GM18499 (cell line): ENCODE results near the gene DERL3.
"Not testable (repeated sequence)": the region's sequence is repeated elsewhere in the genome, so short reads cannot be mapped to it uniquely, and the experiment has no call there.

ENCODE experiments used
- ATAC-seq: cut with Tn5 transposase; IDR thresholded peaks from one replicate; pipeline ENCODE4 v1.9.1; 2021; ENCODE audit warnings: moderate number of reproducible peaks; ENCODE audit not compliant: insufficient read depth, unreplicated experiment

The DERL3 gene

GRCh38 chr22:23838681-23839468 lies at the start of gene DERL3:
DERL3 (minus strand) TSS chr22:23839006; CDS start chr22:23838987, 19 bp downstream.
- ATAC-seq = peak; percentile 46

- no peak for ATAC-seq
Observed at GRCh38 chr22:23884140-23884539, 45.3 kb upstream of the DERL3 start.

- no peak for ATAC-seq
Observed at GRCh38 chr22:23883658-23884057, 44.9 kb upstream of the DERL3 start.

GRCh38 chr22:23882370-23882769 lies 43.6 kb upstream of the DERL3 start:
- ATAC-seq = no peak

GRCh38 chr22:23878219-23878618 lies 39.4 kb upstream of the DERL3 start:
- ATAC-seq = no peak

- ATAC-seq = no peak
Observed at GRCh38 chr22:23877566-23877965, 38.8 kb upstream of the DERL3 start.

GRCh38 chr22:23875801-23876200 lies 37.0 kb upstream of the DERL3 start:
- no peak for ATAC-seq

GRCh38 chr22:23874871-23875270 lies 36.1 kb upstream of the DERL3 start:
- ATAC-seq = no peak

- ATAC-seq = no peak
Observed at GRCh38 chr22:23868580-23868979, 29.8 kb upstream of the DERL3 start.

GRCh38 chr22:23864499-23865154 lies 25.8 kb upstream of the DERL3 start:
- ATAC-seq = not testable (repeated sequence)

GRCh38 chr22:23862103-23862502 lies 23.3 kb upstream of the DERL3 start:
- no peak for ATAC-seq

- ATAC-seq = not testable (repeated sequence)
Observed at GRCh38 chr22:23860187-23860586, 21.4 kb upstream of the DERL3 start.

GRCh38 chr22:23859201-23859600 lies 20.4 kb upstream of the DERL3 start:
- ATAC-seq = no peak

- ATAC-seq = no peak
Observed at GRCh38 chr22:23858484-23858815, 19.6 kb upstream of the DERL3 start.

GRCh38 chr22:23857606-23858483 lies 19.0 kb upstream of the DERL3 start, which contains the start of gene SLC2A11:
SLC2A11 (plus strand) TSS chr22:23857875; CDS start chr22:23858000, 125 bp downstream.
- peak; percentile 76 for ATAC-seq

GRCh38 chr22:23856721-23857605 lies 18.2 kb upstream of the DERL3 start:
- peak; percentile 25 for ATAC-seq

- ATAC-seq = no peak
Observed at GRCh38 chr22:23850136-23850611, 11.4 kb upstream of the DERL3 start.

GRCh38 chr22:23849009-23850006 lies 10.5 kb upstream of the DERL3 start:
- ATAC-seq = no peak
